GM21528 (cell line): ENCODE data around the gene KCNQ1OT1.

ENCODE experiments used
- ATAC-seq: cut with Tn5 transposase; IDR thresholded peaks from one replicate; pipeline ENCODE4 v1.9.1; 2021; ENCODE audit warnings: mild to moderate bottlenecking, moderate library complexity; ENCODE audit not compliant: unreplicated experiment, low FRiP score

The KCNQ1OT1 gene

GRCh38 chr11:2671748-2672147 is 28.0 kb downstream of the KCNQ1OT1 start:
- ATAC-seq: no peak

- ATAC-seq: no peak
These were observed 29.2 kb downstream of the KCNQ1OT1 start for GRCh38 chr11:2670541-2671100.

DNA sequence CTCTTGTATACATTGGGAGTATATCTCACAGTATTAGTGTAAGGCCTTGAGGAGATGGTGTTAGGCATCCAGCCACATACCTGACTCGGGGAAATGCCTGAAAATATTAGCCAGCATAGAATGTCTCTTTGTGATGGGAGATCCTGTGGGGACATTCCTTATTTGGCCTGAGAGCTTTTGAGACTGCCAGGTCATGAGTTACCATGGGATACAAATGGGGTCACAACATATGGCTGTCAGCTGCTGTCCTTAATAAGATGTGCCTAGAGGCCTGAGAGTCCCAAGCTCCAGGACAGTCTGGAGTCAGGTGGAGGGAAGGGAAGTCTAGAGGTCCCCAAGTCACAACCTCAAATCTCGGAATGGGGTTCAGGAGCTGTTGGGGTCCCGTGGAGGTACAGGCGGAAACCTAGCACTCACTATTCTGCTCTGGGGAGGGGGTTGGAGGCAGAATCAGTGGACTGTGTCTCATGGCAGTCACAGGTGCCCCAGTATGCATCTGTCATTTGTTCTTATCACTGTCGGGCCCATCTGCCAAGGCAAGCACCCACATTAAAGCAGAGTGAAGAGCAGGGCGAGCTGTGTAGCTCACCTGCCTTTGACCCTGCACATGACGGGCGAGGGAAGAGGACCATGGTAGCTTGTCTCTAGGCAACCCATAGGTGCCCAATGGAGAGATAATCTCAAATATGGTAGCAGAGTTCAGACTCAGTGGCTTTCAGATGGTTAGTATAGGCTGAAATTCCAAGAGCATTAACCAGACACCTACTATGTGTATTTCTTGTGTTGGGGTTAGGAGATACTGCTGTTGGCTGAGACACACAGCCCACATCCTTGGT is 29.9 kb downstream of the KCNQ1OT1 start:
- no peak for ATAC-seq

DNA sequence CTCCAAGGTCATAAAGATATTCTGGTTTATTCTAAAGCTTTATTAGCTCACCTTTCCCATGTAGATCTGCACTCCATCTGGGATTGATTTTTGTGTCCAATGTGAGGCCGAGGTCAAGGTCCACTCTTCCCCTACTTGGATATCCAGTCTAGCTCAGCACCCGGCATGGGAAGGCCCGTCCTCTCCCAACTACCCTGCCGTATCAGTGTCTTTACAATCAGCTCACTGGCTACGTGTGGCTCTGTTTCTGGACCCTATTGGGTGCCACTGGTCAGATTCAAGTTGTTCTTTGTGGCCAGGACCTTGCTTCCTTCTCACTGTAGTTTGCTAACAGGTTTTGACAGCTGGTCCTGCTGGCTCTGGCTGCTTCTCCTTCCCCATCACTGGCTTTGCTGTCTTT is 30.9 kb downstream of the KCNQ1OT1 start:
- no peak for ATAC-seq

DNA sequence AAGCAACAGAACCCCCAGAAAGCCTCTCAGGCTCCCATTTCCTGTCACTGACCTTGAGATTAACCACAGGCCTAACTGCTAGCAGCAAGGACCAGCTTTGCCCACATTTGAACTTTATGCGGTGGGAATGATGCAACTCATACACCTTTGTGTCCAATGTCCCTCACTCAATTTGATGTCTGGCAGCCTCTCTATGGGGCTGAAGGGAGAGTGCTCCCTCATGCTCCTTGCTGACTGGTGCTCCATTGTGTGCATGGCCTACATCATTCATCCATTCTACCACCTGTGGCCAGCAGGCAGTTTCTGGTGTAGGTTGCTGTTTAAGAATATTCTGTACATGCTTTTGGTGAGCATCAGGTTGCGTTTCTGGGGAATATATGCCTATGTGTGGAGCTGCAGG is 31.9 kb downstream of the KCNQ1OT1 start:
- ATAC-seq: no peak

DNA sequence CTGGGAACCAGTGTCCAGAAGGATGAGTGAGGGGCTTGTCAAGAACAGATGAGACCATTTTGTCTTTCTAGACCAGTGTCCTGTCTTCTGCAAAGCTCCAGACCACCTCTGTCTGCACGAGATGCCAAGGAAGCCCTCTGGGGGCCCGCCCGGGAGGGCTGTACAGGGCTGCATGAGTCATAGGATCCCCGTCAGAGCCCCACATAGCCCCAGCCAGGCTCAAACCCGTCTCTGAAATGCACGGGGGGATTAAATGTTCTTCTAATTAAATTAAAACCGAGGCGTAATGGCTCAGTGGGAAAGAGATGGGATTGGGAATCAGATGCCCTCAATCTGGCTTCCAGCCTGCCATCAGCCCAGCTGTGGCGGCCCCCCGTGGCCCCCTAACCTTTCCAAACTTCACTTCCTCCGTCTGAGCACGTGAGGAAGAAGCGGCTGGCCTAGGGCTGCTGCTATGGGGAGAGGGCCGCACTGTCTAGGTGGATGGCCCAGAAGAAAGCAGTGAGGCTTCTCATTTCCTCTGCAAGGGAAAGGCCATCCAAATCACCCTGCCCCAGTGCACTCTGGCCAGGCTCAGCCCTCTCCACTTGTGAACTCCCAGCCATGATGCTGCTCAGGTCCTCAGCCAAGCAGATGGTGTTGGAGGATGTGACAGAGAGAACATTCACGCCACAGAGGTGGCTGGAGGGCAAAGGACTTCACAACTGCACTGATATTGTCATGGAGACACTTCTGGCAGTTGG is 32.8 kb downstream of the KCNQ1OT1 start:
- no peak for ATAC-seq

DNA sequence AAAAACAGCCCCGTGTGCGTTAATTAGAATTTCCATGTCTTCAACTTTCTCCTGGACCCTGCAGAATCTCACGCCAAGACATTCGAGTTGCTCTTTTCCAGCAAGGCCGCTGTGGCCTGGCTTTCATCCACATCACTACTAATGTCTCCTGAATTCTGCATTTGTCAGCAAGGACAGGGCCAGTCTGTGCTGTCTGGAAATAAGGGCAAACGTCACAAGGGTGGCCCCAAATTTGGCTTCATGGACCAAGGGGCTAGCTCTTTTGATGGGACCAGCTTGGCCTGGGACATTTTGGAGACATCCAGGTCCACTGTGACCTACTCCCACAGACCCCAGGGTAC is 33.4 kb downstream of the KCNQ1OT1 start:
- no peak for ATAC-seq

GRCh38 chr11:2665526-2666400 is 34.0 kb downstream of the KCNQ1OT1 start:
- no peak for ATAC-seq

- no peak for ATAC-seq
These were observed 34.8 kb downstream of the KCNQ1OT1 start for GRCh38 chr11:2664791-2665525.

GRCh38 chr11:2664376-2664775 is 35.4 kb downstream of the KCNQ1OT1 start:
- no peak for ATAC-seq

- no peak for ATAC-seq
These were observed 35.9 kb downstream of the KCNQ1OT1 start for GRCh38 chr11:2663915-2664314.

DNA sequence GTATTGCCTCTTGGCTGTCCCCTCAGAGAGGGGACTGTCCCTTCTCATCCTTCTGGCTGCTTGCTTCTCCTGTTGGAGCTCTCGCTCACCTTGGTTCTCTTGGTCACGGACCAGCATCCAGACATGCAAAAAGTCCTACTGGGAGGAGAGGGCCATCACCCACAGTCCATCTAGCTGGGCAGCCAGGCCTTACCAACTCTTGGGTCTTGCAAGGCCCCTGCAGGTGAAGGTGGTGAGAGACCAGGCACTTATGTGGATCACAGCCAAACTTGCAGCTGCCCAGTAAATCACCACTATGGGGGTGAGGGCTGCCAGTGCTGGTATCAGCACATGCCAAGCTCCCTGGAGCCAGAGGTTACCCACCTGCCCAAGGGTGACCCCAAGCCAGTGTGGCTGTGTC is 36.3 kb downstream of the KCNQ1OT1 start:
- ATAC-seq: no peak

- no peak for ATAC-seq
These were observed 37.1 kb downstream of the KCNQ1OT1 start for GRCh38 chr11:2662430-2663299.

GRCh38 chr11:2662024-2662312 is 37.8 kb downstream of the KCNQ1OT1 start:
- ATAC-seq: no peak

DNA sequence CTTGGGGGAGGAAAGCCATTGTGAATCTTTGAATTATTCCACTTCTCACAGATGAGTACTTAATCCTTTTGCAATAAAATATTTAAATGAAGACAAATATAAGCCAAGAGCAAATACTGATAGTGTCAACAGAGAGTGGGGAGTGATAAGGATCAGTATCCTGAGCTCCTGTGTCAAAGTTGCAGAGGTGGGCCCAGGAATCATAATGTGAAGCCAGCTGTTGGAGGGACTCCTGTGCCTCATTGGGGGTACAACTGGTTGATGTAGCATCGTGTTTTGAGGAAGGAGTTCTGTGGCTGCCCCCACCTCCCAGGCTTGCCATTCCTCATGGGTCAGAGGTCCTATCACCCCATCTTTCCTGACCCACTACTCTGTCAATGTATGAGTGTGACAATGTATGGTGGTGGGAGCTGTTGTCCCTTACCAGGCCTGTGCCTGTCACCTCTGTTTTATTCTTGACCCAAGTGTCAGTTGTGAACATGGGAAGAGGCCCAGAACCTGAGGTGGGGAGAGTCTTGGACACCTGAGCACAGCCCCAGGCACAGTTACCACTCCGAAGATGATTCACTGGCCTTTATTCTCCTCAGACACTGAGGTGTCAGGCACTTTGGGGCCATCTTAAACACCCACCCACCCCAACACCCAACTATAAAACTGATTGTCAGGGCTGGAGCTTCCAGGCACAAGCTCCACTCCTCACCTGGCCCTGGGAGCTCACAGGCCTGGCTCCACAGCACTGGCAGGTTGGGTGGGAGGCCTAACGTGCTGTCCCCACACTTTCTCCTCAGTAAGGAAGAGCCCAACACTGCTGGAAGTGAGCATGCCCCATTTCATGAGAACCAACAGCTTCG is 38.4 kb downstream of the KCNQ1OT1 start:
- ATAC-seq: no peak

GRCh38 chr11:2660357-2660939 is 39.3 kb downstream of the KCNQ1OT1 start:
- no peak for ATAC-seq

DNA sequence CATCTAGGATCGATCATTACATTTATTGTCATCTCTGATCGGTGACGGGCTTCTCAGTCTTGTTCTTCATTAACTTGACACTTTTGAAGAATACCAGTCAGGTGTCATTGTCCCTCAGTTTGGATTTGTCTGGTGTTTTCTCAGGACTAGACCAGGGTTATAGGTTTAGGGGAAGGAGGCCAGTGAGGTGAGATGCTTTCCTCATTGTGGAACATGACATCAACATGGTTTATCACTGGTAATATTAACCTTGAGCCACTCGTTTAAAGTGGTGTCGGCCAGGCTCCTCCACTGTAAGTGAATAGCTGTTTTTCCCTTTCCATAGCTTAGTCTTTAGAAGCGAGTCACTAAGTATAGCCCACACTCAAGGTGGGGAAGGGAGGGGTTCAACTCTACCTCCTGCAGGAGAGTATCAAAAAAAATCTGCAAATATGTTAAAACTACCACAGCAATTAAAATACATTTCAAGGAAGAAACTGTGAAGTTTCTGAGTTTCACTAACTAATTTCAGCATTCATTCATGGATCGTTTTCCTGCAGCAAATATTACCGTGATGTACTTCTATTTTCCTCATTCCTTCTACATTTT is 42.0 kb downstream of the KCNQ1OT1 start:
- ATAC-seq: no peak

GRCh38 chr11:2656859-2657258 is 42.9 kb downstream of the KCNQ1OT1 start:
- no peak for ATAC-seq
